ENCODE data around the gene TACC3.

The TACC3 gene

DNA sequence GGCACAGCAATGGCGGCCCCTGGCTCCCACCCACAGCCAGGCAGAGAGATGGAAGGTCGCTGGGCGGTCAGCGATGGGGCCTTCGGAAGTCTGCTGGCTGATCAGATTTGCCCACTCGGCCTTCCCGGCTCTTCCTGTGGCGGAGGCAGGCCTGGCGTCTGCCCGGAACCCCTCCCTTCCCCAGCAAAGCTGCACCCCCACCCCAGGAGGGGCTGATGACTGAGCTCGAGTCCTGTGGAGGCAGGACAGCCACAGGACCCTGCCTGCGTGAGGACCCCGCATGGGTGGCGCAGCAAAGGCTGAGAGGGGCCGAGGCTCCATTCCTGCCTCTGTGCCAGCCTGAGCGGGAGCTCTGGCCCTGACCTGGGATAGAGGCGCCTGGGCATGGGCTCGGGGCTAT is 34.8 kb downstream of the TACC3 start:
- ATAC-seq (ENCODE audit: low read depth) (no peak), DNase-seq (ENCODE audit: low spot score) (no peak)
- TF ChIP-seq, protein P1, sequence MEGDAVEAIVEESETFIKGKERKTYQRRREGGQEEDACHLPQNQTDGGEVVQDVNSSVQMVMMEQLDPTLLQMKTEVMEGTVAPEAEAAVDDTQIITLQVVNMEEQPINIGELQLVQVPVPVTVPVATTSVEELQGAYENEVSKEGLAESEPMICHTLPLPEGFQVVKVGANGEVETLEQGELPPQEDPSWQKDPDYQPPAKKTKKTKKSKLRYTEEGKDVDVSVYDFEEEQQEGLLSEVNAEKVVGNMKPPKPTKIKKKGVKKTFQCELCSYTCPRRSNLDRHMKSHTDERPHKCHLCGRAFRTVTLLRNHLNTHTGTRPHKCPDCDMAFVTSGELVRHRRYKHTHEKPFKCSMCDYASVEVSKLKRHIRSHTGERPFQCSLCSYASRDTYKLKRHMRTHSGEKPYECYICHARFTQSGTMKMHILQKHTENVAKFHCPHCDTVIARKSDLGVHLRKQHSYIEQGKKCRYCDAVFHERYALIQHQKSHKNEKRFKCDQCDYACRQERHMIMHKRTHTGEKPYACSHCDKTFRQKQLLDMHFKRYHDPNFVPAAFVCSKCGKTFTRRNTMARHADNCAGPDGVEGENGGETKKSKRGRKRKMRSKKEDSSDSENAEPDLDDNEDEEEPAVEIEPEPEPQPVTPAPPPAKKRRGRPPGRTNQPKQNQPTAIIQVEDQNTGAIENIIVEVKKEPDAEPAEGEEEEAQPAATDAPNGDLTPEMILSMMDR (IDR thresholded peaks at IDR 0.05; ENCODE audit: poor library complexity, severe bottlenecking), result no peak
- peaks cover 26% of the 10 kb centered on the region for H3K4me1 ChIP-seq (ENCODE audit: insufficient read depth, poor library complexity, severe bottlenecking)
- H3K36me3 ChIP-seq (ENCODE audit: low read depth), result no peaks in the 10 kb centered on the region
- H3K9me3 ChIP-seq (ENCODE audit: severe bottlenecking), result no peaks in the 10 kb centered on the region
- no peaks in the 10 kb centered on the region for H3K27me3 ChIP-seq (ENCODE audit: insufficient read depth, poor library complexity, severe bottlenecking)
- H3K4me3 ChIP-seq (ENCODE audit: severe bottlenecking), result no peak overlapping the region
- peak overlapping the region; percentile 72 for H3K27ac ChIP-seq (ENCODE audit: poor library complexity, severe bottlenecking)

DNA sequence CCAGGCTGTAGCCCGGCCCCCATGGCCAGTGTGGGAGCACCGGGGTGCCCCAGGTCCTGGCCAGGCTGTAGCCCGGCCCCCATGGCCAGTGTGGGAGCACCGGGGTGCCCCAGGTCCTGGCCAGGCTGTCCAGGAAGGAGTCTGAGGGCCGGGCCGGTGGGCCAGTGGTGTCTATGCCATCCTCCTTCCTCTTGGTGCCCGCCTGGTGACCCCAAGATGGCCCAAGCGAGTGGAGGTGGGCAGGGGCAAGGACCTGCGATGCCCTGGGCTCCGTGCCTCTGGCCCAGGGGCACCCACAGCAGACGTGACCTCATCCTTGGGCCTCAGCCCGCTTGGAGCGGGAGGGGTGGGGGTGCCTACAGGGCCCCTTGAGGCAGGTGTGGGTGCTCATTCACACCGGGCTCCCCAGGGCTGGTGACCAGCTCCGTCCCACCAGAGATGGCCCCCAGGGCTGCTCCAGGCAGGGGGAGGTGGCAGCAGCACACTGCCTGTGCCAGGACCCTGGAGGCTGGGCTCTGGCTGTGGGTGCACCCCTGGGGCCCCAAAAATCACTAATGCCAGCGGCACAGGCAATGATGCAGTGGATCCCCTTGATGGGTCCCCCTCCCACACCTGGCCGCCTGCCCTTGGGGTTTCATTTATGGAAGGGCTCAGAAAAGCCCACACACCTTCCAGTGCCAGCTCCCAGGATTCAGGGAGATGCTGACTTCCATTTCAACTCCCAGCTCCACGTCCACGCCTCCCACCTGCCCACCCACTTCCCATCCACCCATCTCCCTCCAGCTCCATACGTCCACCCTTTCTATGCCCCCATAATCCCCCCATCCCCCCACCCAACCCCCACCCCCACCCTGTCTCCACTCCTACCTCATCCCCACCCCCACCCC is 35.8 kb downstream of the TACC3 start:
- H3K4me1 ChIP-seq (ENCODE audit: insufficient read depth, poor library complexity, severe bottlenecking), result peaks cover 23% of the 10 kb centered on the region
- ATAC-seq (ENCODE audit: low read depth), result no peak
- DNase-seq (ENCODE audit: low spot score), result no peak
- H3K27ac ChIP-seq (ENCODE audit: poor library complexity, severe bottlenecking), result no peak overlapping the region
- TF ChIP-seq, protein P1 (IDR thresholded peaks at IDR 0.05; ENCODE audit: poor library complexity, severe bottlenecking), result no peak
- H3K4me3 ChIP-seq (ENCODE audit: severe bottlenecking), result no peak overlapping the region
- no peaks in the 10 kb centered on the region for H3K9me3 ChIP-seq (ENCODE audit: severe bottlenecking)
- H3K27me3 ChIP-seq (ENCODE audit: insufficient read depth, poor library complexity, severe bottlenecking), result no peaks in the 10 kb centered on the region
- H3K36me3 ChIP-seq (ENCODE audit: low read depth), result no peaks in the 10 kb centered on the region

DNA sequence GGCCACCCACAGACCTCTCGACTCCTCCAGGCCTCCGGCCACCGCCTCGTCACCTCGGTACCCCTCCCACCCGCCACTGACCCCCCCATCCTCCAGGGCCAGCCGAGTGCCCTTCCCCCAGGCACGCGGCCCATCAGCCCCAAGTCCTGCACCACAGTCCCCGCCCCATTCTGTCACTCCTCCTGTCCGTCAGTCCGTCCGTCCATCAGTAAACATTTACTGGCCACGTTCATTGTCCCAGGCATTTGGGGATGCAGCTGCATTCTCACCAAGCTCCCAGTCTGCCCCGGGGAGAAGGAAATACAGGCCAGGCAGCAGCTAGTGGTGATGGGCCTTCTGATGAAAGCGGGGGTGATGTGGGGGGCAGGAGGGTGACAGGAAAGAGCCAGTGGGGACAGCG is 36.5 kb downstream of the TACC3 start:
- Histone ChIP-seq H3K9me3 (ENCODE audit: severe bottlenecking) (no peaks in the 10 kb centered on the region), H3K4me3 (ENCODE audit: severe bottlenecking) (no peak overlapping the region), H3K36me3 (ENCODE audit: low read depth) (no peaks in the 10 kb centered on the region), H3K27ac (ENCODE audit: poor library complexity, severe bottlenecking) (peak overlapping the region; percentile 53), H3K27me3 (ENCODE audit: insufficient read depth, poor library complexity, severe bottlenecking) (no peaks in the 10 kb centered on the region), H3K4me1 (ENCODE audit: insufficient read depth, poor library complexity, severe bottlenecking) (peaks cover 16% of the 10 kb centered on the region)
- TF ChIP-seq, protein P1 (IDR thresholded peaks at IDR 0.05; ENCODE audit: poor library complexity, severe bottlenecking), result no peak
- DNase-seq (ENCODE audit: low spot score), result no peak
- no peak for ATAC-seq (ENCODE audit: low read depth)

DNA sequence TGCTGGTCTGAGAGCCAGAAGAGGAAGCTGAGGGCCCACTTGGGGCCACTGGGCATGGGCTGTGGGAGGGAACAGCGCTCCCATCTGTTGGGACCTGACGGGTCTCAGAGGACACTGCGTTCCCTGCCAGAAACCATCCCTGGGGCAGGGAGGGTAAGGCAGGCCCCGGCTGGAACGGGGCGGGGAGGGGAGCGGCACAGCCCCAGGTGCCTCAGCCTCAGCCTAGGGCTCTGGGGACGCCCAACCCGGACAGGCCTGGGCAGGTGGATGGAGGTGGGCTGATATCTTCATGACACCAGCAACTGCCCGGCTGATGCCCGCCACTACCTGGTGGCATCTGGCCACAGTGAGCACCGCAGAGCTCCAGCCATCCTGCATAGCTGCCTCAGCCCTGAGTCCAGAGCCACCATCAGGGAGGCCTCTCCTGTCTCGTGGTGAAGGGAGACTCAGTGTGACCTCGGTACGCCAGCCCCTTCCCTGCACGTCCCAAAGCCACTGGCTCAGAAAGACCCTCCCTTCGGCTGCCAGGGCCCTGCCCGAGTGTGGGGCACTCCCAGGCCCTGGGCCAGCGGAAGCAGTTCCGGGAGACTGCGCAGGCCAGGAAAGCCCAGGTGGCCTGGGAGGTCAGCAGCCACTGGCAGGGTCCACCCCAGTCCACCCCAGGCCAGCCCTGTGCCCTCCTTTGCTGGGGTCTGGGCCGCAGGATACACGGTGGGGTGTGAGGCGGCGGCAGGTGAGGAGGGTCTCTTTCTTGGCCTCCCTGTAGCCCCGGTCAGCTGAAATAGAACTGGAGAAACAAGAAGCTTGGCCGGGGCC is 37.2 kb downstream of the TACC3 start:
- H3K36me3 ChIP-seq (ENCODE audit: low read depth), result no peaks in the 10 kb centered on the region
- H3K4me1 ChIP-seq (ENCODE audit: insufficient read depth, poor library complexity, severe bottlenecking), result peaks cover 12% of the 10 kb centered on the region
- TF ChIP-seq, protein P1 (IDR thresholded peaks at IDR 0.05; ENCODE audit: poor library complexity, severe bottlenecking), result peak; percentile 18
- no peak for DNase-seq (ENCODE audit: low spot score)
- peak overlapping the region; percentile 53 for H3K27ac ChIP-seq (ENCODE audit: poor library complexity, severe bottlenecking)
- peak; percentile 54 for ATAC-seq (ENCODE audit: low read depth)
- H3K4me3 ChIP-seq (ENCODE audit: severe bottlenecking), result no peak overlapping the region
- no peaks in the 10 kb centered on the region for H3K9me3 ChIP-seq (ENCODE audit: severe bottlenecking)
- H3K27me3 ChIP-seq (ENCODE audit: insufficient read depth, poor library complexity, severe bottlenecking), result no peaks in the 10 kb centered on the region

Data from RWPE2 (cell line).